K562 (cell line): Measurements from ENCODE around the gene CHST14. TPM values are rescaled to one million over a fixed set of nuclear protein-coding genes. Genes with fewer than 3 reads are reported as not detected.
A peak's percentile ranks its signal among the peaks of the same experiment; 100 is the strongest.

ENCODE experiments used
- ATF3 ChIP-seq, 2 experiments: fragments of 450-650 bp in 1 of 2; sonication (generic) in 1 of 2; formaldehyde crosslinking in 1 of 2; IDR thresholded peaks in 1 of 2; conservative IDR thresholded peaks in 1 of 2; 2 replicates each; pipeline versions ENCODE4 v1.6.1 to v1.8.1; 2016 to 2023; ENCODE audit warnings: mild to moderate bottlenecking in 2 of 2, moderate library complexity in 2 of 2, inconsistent platforms in 1 of 2, missing genetic modification reagents in 1 of 2
- ATF7 ChIP-seq: fragments of 450-650 bp; IDR thresholded peaks from 2 replicates; pipeline ENCODE4 v1.7.1; 2014; ENCODE audit warnings: mild to moderate bottlenecking, moderate library complexity
- BCLAF1 ChIP-seq, 2 experiments: fragments of 450-650 bp in 1 of 2; IDR thresholded peaks; 2 replicates each; pipeline ENCODE4 v1.6.1; 2011 to 2017; ENCODE audit warnings: low read depth in 2 of 2, antibody characterized with exemption in 1 of 2, borderline replicate concordance in 1 of 2, low read length in 1 of 2, mild to moderate bottlenecking in 1 of 2, mixed read lengths in 1 of 2; ENCODE audit not compliant: control insufficient read depth in 1 of 2
- BRCA1 ChIP-seq, 2 experiments: fragments of 450-650 bp in 1 of 2; sonication (generic) in 1 of 2; formaldehyde crosslinking in 1 of 2; IDR thresholded peaks; 2 replicates each; pipeline versions ENCODE4 v1.5.0 to v1.6.1; 2017 to 2020; ENCODE audit warnings: mild to moderate bottlenecking in 1 of 2, missing genetic modification reagents in 1 of 2
- E2F1 ChIP-seq: sonication (generic); formaldehyde crosslinking; IDR thresholded peaks from 2 replicates; pipeline ENCODE4 v1.8.1; 2023; ENCODE audit warnings: mild to moderate bottlenecking, missing genetic modification reagents, moderate library complexity
- EGR1 ChIP-seq: fragments of 450-650 bp; conservative IDR thresholded peaks from 2 replicates; pipeline ENCODE4 v1.6.1; 2017; ENCODE audit warnings: mild to moderate bottlenecking
- HCFC1 ChIP-seq: IDR thresholded peaks from 2 replicates; pipeline ENCODE4 v1.6.1; 2012; ENCODE audit warnings: low read depth, low read length, improper control_type of control experiment
- HDAC3 ChIP-seq: fragments of 450-650 bp; IDR thresholded peaks from 2 replicates; pipeline ENCODE4 v1.6.1; 2018; ENCODE audit warnings: borderline replicate concordance, mild to moderate bottlenecking, moderate library complexity; ENCODE audit not compliant: partially characterized antibody
- HDAC6 ChIP-seq: IDR thresholded peaks from 2 replicates; pipeline ENCODE4 v1.6.1; 2012; ENCODE audit warnings: low read depth, mild to moderate bottlenecking, control low read depth, inconsistent platforms, low read length, moderate library complexity
- HDGF ChIP-seq: fragments of 450-650 bp; IDR thresholded peaks from 2 replicates; pipeline ENCODE4 v1.6.1; 2016
- ILF3 ChIP-seq: fragments of 450-650 bp; IDR thresholded peaks from 2 replicates; pipeline ENCODE4 v1.6.1; 2018; ENCODE audit warnings: antibody characterized with exemption, mild to moderate bottlenecking, moderate library complexity, borderline replicate concordance
- LEF1 ChIP-seq: fragments of 450-650 bp; IDR thresholded peaks from 2 replicates; pipeline ENCODE4 v1.6.1; 2016; ENCODE audit warnings: mild to moderate bottlenecking
- MCM3 ChIP-seq: fragments of 450-650 bp; IDR thresholded peaks from 2 replicates; pipeline ENCODE4 v1.6.1; 2016
- SMARCE1 ChIP-seq: fragments of 450-650 bp; IDR thresholded peaks from 2 replicates; pipeline ENCODE4 v1.7.1; 2016; ENCODE audit warnings: mild to moderate bottlenecking
- TFAP4 ChIP-seq: sonication (generic); formaldehyde crosslinking; IDR thresholded peaks from 2 replicates; pipeline ENCODE4 v1.8.0; 2022; ENCODE audit warnings: missing genetic modification reagents, mild to moderate bottlenecking, moderate library complexity, borderline replicate concordance
- THAP12 ChIP-seq: fragments of 250-450 bp; sonication (Bioruptor Pico); IDR thresholded peaks from 2 replicates; pipeline ENCODE4 v1.9.0; 2021; ENCODE audit warnings: mild to moderate bottlenecking, inconsistent platforms
- ZBTB49 ChIP-seq: sonication (generic); formaldehyde crosslinking; IDR thresholded peaks from 2 replicates; pipeline ENCODE4 v1.8.0; 2022; ENCODE audit warnings: missing genetic modification reagents, mild to moderate bottlenecking, borderline replicate concordance
- polyA plus RNA-seq, 8 experiments: library from polyadenylated mRNA; depleted of rRNA in 4 of 8; stranded (reverse) in 5 of 8; unstranded in 3 of 8; fragments of >200 nt; fragmentation: Nextera tagmentation in 2 of 8; fragmentation: Illumina TruSeq in 1 of 8; extraction: Ambion mirVana in 2 of 8; extraction: Trizol in 1 of 8; gene quantifications; 2 replicates each; pipeline versions ENCODE4 v1.2.1 to v1.2.3, GENCODE V29; 2011 to 2014; ENCODE audit warnings: inconsistent platforms in 1 of 8, missing spikeins in 1 of 8
- total RNA-seq, 7 experiments: library from RNA; depleted of rRNA in 6 of 7; stranded (reverse); fragments of >200 nt in 6 of 7; fragmentation: Illumina TruSeq in 2 of 7; extraction: Trizol in 2 of 7; gene quantifications; 2 replicates each; pipeline versions ENCODE4 v1.2.1 to v1.2.3, GENCODE V29; 2011 to 2021; ENCODE audit warnings: low replicate concordance in 1 of 7

CHST14 gene
- total and polyA plus RNA-seq, 9 of the 15 experiments (the other 6 are each of a cell fraction or from before 2014, with no cell fraction given) = 1.6 to 12.1 (median 4.5) TPM

- TF ChIP-seq ATF7 (no peak), E2F1 (no peak), BRCA1 (IDR thresholded peaks at IDR 0.05) (no peak), BRCA1 (CRISPR knock-in tag; IDR thresholded peaks at IDR 0.05) (no peak), EGR1 (no peak), HDAC6 (no peak), ILF3 (no peak), THAP12 (CRISPR knock-in tag) (no peak), ATF3 (IDR thresholded peaks at IDR 0.05) (no peak), ATF3 (CRISPR knock-in tag; conservative IDR thresholded peaks at IDR 0.05) (no peak), ZBTB49 (no peak), HDGF (no peak), HCFC1 (no peak), MCM3 (no peak), TFAP4 (CRISPR knock-in tag) (peak; percentile 80), SMARCE1 (peak; percentile 67; the same call in 1 of the 2 replicates), LEF1 (peak; percentile 52; the same call in 1 of the 2 replicates), HDAC3 (no peak), BCLAF1 (IDR thresholded peaks at IDR 0.05; ENCODE audit: borderline replicate concordance in 1 of 2, control insufficient read depth in 1 of 2, low read depth in 2 of 2, low read length in 1 of 2) (no peak)
These were observed 43.6 kb upstream of the CHST14 start (continued) for GRCh38 chr15:40427188-40427587.
